Fibroblast of lung (primary cell): ENCODE results near the gene AXIN2. TPM values are rescaled to one million over a fixed set of nuclear protein-coding genes. Genes with fewer than 3 reads are reported as not detected.

ENCODE experiments used
- DNase-seq, 2 donors: peaks; one replicate each; pipeline versions ENCODE4 v3.0.0 to v3.0.0-alpha.2; 2010; ENCODE audit warnings: low read depth in 2 of 2
- H2AFZ ChIP-seq: 2 replicates; pipeline ENCODE4 v1.5.1; 2012; ENCODE audit warnings: low read length, control low read depth, inconsistent platforms
- H3K27ac ChIP-seq: 2 replicates; pipeline ENCODE4 v1.5.1; 2011; ENCODE audit warnings: low read length, control low read depth; ENCODE audit not compliant: insufficient read depth
- H3K27me3 ChIP-seq: 2 replicates; pipeline ENCODE4 v1.5.1; 2011; ENCODE audit warnings: mild to moderate bottlenecking, low read length; ENCODE audit not compliant: control insufficient read depth, insufficient read depth
- H3K36me3 ChIP-seq: 2 replicates; pipeline ENCODE4 v1.5.1; 2011; ENCODE audit warnings: low read length; ENCODE audit not compliant: control insufficient read depth, insufficient read depth
- H3K4me1 ChIP-seq: 2 replicates; pipeline ENCODE4 v1.5.1; 2011; ENCODE audit warnings: low read length; ENCODE audit not compliant: control insufficient read depth, insufficient read depth; ENCODE audit errors: extremely low read depth
- H3K4me2 ChIP-seq: 2 replicates; pipeline ENCODE4 v1.5.1; 2011; ENCODE audit warnings: low read length, control low read depth; ENCODE audit not compliant: insufficient read depth; ENCODE audit errors: extremely low read depth
- H3K4me3 ChIP-seq, 4 experiments: fragments of 200-600 bp in 1 of 4; sonication (generic) in 1 of 4; replicated peaks in 1 of 4; 2 replicates each; pipeline ENCODE4 v1.5.1; 2011 to 2016; ENCODE audit warnings: low read length in 4 of 4, low read depth in 3 of 4, mild to moderate bottlenecking in 3 of 4, control low read depth in 2 of 4, inconsistent platforms in 1 of 4, mixed read lengths in 1 of 4; ENCODE audit not compliant: insufficient read depth in 1 of 4; ENCODE audit errors: control extremely low read depth in 1 of 4
- H3K79me2 ChIP-seq: 2 replicates; pipeline ENCODE4 v1.5.1; 2012; ENCODE audit warnings: mild to moderate bottlenecking, low read length, inconsistent platforms; ENCODE audit not compliant: control insufficient read depth, insufficient read depth
- H3K9ac ChIP-seq: 2 replicates; pipeline ENCODE4 v1.5.1; 2011; ENCODE audit warnings: mild to moderate bottlenecking, low read length, control low read depth; ENCODE audit not compliant: insufficient read depth
- H3K9me3 ChIP-seq: 2 replicates; pipeline ENCODE4 v1.5.1; 2012; ENCODE audit warnings: low read depth, low read length; ENCODE audit not compliant: control insufficient read depth, insufficient read depth
- H4K20me1 ChIP-seq: 2 replicates; pipeline ENCODE4 v1.5.1; 2011; ENCODE audit warnings: low read length; ENCODE audit not compliant: control insufficient read depth, insufficient read depth; ENCODE audit errors: extremely low read depth
- EZH2 ChIP-seq: IDR thresholded peaks from 2 replicates; pipeline ENCODE4 v1.5.1; 2012; ENCODE audit warnings: low read length, control low read depth, mild to moderate bottlenecking; ENCODE audit errors: missing control alignments
- polyA plus RNA-seq, 2 donors: library from polyadenylated mRNA; depleted of rRNA in 1 of 2; stranded (reverse) in 1 of 2; unstranded in 1 of 2; fragments of >200 nt; gene quantifications; 2 replicates each; pipeline ENCODE4 v1.2.1, GENCODE V29; 2011 to 2012; ENCODE audit warnings: missing spikeins in 1 of 2
- total RNA-seq: library from RNA; depleted of rRNA; stranded (reverse); fragments of >200 nt; gene quantifications from 2 replicates; pipeline ENCODE4 v1.2.1, GENCODE V29; 2014
- TF ChIP-seq, protein P1 (sequence below), 2 donors: IDR thresholded peaks in 1 of 2; conservative IDR thresholded peaks in 1 of 2; 1 replicate in 1 of 2; 2 replicates in 1 of 2; pipeline ENCODE4 v1.5.1; 2011 to 2012; ENCODE audit warnings: low read length in 2 of 2, control low read depth in 1 of 2, inconsistent platforms in 1 of 2, low read depth in 1 of 2, mild to moderate bottlenecking in 1 of 2

AXIN2 gene
- total and polyA plus RNA-seq, 2 donors (not counting 1 experiment from before 2014, with no cell fraction given): 1.8 to 2.0 TPM

DNA sequence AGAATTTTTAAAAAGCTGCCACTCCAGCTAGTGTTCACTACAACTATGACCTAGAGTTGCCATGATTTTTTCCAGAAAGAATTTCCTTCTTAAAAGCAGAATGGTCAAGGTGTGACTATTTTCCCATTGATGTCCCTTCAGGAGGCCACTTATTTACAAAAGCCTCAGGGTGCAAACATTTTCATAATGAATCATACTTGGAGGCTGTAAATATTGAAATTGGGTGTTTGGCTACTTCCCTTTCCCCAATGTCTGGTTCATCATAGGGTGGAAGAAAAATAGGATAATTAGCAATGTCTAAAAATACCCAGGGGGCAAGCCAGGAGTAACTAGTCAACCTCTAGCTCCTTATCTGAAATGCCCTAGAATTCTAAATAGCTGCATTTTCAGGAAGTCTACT, 18.8 kb downstream of the AXIN2 start:
- Histone ChIP-seq H3K4me2 (no peak overlapping the region), H2AFZ (no peak overlapping the region), H3K79me2 (no peaks in the 10 kb centered on the region), H3K4me1 (no peaks in the 10 kb centered on the region), H3K4me3 (no peak overlapping the region), H4K20me1 (no peaks in the 10 kb centered on the region), H3K36me3 (no peaks in the 10 kb centered on the region), H3K27ac (no peak overlapping the region), H3K9ac (no peak overlapping the region), H3K9me3 (no peaks in the 10 kb centered on the region), H3K27me3 (no peaks in the 10 kb centered on the region)
- no peak for DNase-seq
- TF ChIP-seq, protein P1, sequence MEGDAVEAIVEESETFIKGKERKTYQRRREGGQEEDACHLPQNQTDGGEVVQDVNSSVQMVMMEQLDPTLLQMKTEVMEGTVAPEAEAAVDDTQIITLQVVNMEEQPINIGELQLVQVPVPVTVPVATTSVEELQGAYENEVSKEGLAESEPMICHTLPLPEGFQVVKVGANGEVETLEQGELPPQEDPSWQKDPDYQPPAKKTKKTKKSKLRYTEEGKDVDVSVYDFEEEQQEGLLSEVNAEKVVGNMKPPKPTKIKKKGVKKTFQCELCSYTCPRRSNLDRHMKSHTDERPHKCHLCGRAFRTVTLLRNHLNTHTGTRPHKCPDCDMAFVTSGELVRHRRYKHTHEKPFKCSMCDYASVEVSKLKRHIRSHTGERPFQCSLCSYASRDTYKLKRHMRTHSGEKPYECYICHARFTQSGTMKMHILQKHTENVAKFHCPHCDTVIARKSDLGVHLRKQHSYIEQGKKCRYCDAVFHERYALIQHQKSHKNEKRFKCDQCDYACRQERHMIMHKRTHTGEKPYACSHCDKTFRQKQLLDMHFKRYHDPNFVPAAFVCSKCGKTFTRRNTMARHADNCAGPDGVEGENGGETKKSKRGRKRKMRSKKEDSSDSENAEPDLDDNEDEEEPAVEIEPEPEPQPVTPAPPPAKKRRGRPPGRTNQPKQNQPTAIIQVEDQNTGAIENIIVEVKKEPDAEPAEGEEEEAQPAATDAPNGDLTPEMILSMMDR (conservative IDR thresholded peaks at IDR 0.05 in 1 of 2, IDR thresholded peaks at IDR 0.05 in 1 of 2; ENCODE audit: low read depth in 1 of 2, low read length in 2 of 2): no peak
- no peak for TF ChIP-seq EZH2

DNA sequence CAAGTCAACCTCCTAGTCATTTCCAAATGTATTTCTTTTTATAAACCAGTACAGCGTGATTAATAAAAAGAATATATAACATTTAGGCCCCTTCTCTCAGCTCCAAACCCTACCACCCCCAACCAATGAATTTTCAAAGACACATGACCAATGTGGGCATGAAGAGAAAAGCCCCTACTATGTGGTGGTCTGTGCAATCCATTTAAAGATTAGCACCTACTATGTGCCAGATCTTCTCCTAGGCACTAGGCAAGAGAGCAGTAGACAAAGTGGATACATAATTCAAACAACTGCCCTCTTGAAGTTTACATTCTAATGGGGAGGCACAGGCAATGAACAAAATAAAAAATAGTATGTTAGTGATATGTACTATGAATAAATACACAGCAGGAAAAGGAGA, 19.4 kb downstream of the AXIN2 start:
- H3K27me3 ChIP-seq: no peaks in the 10 kb centered on the region
- no peak overlapping the region for H3K4me2 ChIP-seq
- TF ChIP-seq, protein P1 (conservative IDR thresholded peaks at IDR 0.05 in 1 of 2, IDR thresholded peaks at IDR 0.05 in 1 of 2; ENCODE audit: low read depth in 1 of 2, low read length in 2 of 2): no peak
- TF ChIP-seq EZH2: no peak
- H3K9ac ChIP-seq: no peak overlapping the region
- H4K20me1 ChIP-seq: no peaks in the 10 kb centered on the region
- H3K4me3 ChIP-seq: no peak overlapping the region
- no peak overlapping the region for H3K27ac ChIP-seq
- H3K36me3 ChIP-seq: no peaks in the 10 kb centered on the region
- H3K4me1 ChIP-seq: no peaks in the 10 kb centered on the region
- no peak overlapping the region for H2AFZ ChIP-seq
- H3K9me3 ChIP-seq: no peaks in the 10 kb centered on the region
- no peak for DNase-seq
- no peaks in the 10 kb centered on the region for H3K79me2 ChIP-seq

DNA sequence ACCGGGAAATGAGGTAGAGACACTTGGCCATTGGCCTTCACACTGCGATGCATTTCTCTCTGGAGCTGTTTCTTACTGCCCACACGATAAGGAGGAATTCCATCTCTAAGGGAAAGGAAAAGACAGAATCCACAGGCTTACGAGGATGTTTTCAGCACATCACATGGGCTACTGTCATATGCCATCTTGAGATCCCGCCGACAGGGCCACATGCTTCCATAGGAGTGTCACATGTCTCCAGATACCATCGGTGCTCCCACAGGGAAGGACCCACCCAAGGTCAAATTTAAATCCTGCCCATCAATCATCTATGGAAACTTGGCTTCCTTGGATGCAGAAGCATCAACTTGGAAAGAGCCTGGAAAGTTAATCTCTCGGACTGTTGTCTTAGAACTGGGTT, 20.0 kb downstream of the AXIN2 start:
- TF ChIP-seq, protein P1 (conservative IDR thresholded peaks at IDR 0.05 in 1 of 2, IDR thresholded peaks at IDR 0.05 in 1 of 2; ENCODE audit: low read depth in 1 of 2, low read length in 2 of 2): no peak
- no peak for TF ChIP-seq EZH2
- no peaks in the 10 kb centered on the region for H3K36me3 ChIP-seq
- no peaks in the 10 kb centered on the region for H3K4me1 ChIP-seq
- no peak for DNase-seq
- no peaks in the 10 kb centered on the region for H4K20me1 ChIP-seq
- H3K27ac ChIP-seq: no peak overlapping the region
- H3K9me3 ChIP-seq: no peaks in the 10 kb centered on the region
- no peak overlapping the region for H3K4me2 ChIP-seq
- no peak overlapping the region for H3K9ac ChIP-seq
- no peak overlapping the region for H3K4me3 ChIP-seq
- no peaks in the 10 kb centered on the region for H3K27me3 ChIP-seq
- H2AFZ ChIP-seq: no peak overlapping the region
- H3K79me2 ChIP-seq: no peaks in the 10 kb centered on the region
